Epithelial cell of prostate (primary cell): ENCODE measurements around the gene LPAR6.

ENCODE experiments used
- DNase-seq: peaks from one replicate; pipeline ENCODE4 v3.0.0-alpha.2; 2011; ENCODE audit warnings: low read depth, low spot score
- H3K27ac ChIP-seq: fragments of 450-650 bp; 2 replicates; pipeline ENCODE4 v1.5.1; 2017; ENCODE audit warnings: mild to moderate bottlenecking

LPAR6 gene

DNA sequence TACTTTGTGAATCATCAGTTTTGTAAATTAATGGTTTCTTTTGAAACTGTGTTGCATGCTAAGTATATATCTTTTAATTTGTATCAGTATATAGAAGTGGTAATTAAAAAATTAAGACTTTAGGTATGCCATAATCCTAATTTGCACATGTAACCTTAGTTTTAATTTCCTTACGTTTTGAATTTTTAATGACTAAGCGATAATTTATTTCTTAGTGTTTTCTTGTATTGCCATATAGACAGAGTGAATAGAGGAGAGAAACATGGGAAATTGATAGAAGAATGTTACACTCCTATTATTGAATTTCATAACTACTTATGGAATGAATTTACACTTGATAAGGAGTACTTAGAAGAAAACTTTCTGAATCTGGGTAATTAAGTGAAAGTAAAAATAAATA, 29.5 kb downstream of the LPAR6 start:
- DNase-seq = no peak
- H3K27ac ChIP-seq = no peak overlapping the region

DNA sequence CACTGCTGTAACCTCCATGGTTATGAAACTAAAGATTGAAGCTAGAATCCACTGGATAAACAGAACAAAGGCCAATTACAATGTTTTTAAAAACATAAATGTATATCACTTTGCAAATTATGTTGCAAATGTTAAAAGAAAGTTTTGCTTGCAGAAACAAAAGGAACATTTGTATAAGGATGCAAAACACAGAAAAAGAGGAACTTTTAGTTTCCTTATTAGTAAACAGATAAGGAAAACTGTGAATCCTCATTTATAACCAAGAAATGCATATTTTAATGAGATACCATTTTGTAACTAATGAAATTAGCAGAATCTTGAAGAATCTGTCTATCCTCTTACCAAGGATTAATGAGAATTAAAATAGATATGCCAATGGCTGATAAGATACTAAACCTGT, 32.3 kb downstream of the LPAR6 start:
- no peak for DNase-seq
- H3K27ac ChIP-seq = no peak overlapping the region

DNA sequence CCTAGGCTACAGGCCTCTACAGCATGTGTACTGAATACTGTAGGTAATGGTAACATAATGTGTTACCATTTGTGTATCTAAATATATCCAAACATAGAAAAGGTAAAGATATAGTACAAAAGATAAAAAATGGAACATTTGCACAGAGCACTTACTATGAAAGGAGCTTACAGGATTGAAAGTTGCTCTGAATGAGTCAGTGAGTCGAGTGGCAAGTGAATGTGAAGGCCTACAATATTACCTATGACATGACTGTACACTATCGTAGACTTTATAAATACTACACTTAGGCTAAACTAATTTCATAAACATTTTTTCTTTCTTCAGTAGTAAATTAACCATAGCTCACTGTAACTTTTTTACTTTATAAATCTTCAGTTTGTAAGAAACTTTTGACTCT, 35.1 kb downstream of the LPAR6 start:
- no peak for DNase-seq
- H3K27ac ChIP-seq = no peak overlapping the region

DNA sequence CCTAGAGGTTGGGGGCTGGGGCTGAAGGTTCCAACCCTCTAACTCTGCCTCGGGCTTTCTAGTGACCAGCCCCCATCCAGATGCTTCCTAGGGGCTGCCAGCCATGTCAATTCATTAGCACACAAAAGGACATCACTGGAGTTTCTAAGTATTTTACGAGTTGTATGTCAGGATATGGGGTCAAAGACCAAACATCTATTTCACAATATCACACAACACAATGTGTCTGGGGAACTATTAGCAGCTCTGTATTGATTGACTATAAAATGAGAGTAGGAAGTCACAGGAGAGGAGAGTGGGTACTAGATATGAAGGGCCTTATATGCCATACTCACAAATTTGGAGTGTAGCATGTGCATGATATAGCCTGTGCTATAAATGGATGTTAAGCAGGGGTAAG, 42.1 kb downstream of the LPAR6 start:
- DNase-seq = no peak
- H3K27ac ChIP-seq = no peak overlapping the region

DNA sequence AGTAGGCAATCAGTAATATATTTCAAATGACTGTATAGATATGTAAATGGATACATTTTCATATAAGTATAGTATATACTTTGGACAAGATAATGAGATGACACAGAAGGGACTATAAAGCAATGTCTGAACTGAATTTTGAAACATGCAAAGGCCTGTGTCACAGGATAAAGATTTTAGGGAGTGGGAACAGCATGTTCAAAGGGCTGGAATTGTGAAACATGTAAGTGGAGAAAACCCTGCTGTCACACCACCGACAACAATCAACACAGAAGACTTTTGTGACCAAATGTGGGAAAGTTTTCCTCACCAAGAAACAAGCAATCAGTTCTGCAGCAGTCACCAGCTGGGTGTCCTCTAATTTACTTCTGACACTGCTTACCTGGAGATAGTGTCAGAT, 42.9 kb downstream of the LPAR6 start:
- no peak for DNase-seq
- no peak overlapping the region for H3K27ac ChIP-seq
